SKM-1 (cell line): ENCODE measurements around the gene GABBR2.
"Not testable (repeated sequence)": the region's sequence is repeated elsewhere in the genome, so short reads cannot be mapped to it uniquely, and the experiment has no call there.

Source experiments
- DNase-seq: peaks from one replicate; lab custom pipeline; 2025; ENCODE audit not compliant: unreplicated experiment; lab: John Stamatoyannopoulos, UW

The GABBR2 gene

DNA sequence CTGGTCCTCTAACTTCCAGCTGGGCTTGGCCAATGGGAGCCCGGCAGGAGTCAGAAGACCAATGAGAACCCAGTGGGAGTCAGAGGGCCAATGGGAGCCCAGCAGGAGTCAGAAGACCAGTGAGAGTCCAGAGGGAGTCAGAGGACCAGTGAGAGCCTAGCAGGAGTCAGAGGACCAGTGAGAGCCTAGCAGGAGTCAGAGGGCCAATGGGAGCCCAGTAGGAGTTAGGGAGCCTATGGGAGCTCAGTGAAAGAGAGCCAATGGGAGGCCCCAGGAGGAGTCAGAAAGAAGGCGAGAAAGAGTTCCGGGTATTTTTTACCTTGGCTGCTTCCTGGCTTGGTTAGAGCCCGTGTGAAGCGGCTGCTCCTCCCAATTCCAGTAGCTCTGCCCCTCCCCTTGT is 191.0 kb downstream of the GABBR2 start:
- no peak for DNase-seq

DNA sequence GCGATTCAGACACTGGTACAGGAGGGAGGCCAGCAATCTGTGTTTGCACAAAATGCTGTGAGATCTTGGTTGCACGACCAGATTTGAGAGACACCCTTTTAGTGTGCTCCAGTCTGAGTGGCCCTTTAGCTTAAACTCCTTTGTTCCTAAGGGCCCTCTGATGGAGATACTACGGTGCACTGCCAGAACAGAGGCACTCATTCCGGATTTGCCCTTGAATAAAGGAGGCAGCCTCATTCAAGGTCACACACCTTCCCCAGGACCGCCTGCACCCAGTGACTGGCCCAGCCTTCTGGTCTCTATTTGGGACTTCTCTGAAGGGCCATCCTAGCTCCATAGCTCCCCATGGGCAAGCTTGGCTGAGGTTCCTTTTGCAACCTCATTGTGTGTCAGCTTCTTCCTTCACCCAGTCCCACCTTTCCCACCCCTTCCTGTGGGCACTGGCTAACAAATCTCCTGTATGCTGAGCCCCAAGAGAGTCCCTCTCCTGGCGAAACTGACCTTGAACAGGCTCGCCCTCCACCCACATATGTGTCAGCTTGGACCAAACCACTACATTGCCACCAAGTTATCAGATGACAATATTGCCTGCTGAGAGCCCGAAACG is 191.7 kb downstream of the GABBR2 start:
- DNase-seq: no peak

DNA sequence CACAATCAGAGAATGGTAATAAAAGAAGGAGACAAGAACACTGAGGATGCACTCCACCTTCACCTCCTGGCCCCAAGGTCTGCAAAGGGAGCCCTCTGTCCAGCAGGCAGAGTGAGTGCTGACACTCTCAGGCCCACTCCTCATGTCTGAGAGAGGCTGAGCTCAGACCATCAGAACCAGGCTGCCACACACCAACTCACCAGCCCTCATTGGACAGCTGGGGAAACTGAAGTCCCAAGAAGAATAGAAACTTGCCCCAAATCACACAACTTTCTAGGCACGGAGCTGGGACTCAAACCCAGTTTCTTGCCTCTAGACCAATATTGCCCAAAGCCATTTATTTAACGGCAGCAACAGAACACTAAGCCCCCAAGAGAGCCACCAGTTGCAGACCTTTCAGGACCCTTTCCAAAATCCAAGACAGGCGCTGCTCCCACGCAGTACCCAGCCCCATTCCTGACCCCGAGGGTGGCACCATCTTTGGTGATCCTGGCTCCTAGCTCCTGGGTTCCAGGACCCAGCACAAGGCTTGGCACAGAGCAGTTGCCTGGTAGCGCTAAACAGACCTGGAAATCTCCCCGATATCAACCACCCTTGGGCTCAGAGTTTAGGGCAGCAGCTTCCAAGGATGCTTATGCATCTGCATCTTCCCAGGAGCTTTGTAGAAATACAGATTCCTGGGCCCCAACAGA is 192.4 kb downstream of the GABBR2 start:
- DNase-seq: no peak

DNA sequence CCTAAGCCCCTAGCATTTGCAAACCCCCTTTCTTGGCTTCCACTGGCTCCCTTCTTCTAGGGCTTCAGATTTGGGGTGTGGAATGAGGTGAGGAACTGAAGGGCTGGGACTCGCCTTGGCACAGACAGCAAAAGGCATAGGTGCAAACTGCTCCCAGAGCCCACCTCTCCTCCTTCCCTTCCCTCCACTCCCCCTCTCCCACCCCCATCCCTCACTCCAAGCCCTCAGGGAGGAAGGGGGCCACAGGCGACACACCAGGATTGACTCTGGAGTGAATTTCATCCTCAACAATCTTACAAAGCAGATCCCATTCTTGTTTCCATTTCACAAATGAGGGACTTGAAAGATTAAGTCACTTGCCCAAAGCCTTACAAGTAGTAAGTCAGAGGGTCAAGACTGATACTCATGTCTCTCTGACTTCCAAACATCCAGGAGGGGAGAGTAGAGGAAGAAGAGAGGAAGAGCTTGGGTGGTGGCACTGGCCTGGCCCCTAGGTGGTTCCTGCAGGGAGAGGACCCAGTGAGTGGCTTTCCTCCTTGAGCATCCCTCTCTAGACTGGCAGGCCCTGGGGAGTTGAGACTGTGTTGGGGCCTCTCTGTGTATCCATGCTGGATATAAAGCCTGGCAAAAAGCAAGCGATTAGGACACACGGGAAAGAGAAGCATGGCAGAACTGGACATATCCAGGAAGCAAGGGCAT is 193.1 kb downstream of the GABBR2 start:
- no peak for DNase-seq

DNA sequence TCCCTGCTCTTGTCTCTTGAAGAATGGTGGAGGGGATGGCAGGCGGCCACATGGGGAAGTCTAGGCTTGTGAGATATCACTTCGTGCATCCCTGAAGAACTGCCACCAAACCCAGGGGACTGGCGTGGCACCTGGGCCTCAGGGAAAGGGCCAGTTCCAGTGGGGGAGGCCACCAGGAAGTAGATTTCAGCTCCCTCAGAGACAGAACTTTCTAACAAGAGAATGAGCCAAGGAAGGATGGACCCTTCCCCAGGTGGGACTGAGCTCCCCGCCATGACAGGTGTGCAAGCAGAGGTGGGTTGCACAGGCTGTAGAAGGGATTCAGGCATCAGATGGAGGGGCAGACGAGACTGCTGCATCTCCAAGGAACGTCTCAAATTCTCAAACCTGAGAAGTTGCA is 193.9 kb downstream of the GABBR2 start:
- no peak for DNase-seq

- not testable (repeated sequence) for DNase-seq
These were observed 200.4 kb downstream of the GABBR2 start for GRCh38 chr9:98508217-98508919.

- no peak for DNase-seq
These were observed 202.2 kb downstream of the GABBR2 start for GRCh38 chr9:98506422-98507054.

DNA sequence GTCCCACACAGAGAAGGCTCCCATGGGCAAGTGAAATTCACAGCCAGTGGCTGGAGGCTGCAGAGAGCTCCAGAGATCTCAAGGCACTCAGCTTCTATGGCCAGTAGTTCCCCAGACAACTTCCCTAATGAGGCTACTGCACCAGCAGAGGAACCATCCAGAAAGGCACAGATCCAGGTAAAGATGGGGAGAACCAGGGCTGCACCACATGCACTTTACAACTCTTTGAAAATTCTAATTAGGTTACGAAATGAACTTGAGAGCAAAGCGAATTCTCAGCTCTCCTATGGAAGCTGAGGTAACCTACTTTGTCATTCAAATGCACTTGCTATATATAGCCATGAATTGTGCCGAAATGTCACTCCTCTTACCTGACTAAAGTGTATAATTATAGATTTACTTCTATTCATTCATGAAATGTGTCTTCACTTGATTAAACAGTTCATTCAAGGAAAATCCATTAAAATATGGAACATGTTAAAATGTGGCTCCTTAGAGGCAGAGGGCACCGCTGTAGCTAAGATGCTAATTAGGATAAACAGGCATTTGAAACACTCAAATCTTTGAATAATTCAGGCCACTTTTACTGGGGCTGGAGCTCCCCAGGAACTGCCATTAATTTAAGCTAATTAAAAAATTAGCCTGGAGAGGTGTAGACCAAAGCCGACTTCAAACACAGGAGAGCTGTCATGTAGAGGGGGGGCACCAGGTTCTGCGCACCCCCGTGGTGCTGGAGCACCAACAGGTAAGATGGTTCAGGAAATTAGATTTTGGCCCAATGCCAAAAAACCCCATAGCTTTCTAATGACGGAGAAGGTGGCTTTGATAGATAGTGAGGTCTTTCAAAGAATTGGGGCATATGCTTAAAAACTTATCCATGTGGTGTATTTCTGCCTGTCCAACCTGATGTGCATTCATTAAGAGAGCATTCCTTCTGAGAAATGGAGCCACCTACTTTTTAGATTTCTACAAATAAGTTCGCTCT is 204.1 kb downstream of the GABBR2 start:
- no peak for DNase-seq

DNA sequence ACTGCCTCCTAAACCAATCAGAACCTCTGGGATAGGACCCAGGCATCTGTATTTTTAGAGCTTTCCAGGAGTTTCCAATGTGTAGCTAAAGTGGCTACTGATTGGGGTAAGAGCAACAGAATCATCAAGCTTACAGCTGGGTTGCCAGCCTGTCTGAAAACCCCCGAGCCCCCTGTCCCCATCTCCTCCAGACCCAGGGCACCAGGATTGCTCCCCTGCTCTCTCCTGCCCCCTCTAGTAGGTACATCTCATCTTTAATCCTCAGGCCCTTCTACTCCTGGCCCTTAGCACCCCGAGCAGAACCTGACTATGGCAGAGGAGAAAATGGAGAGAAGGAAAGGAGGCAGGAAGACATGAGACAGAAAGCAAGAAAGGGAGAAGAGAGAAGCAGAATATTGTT is 204.9 kb downstream of the GABBR2 start:
- DNase-seq: no peak

- no peak for DNase-seq
These were observed 205.8 kb downstream of the GABBR2 start for GRCh38 chr9:98502976-98503325.

DNA sequence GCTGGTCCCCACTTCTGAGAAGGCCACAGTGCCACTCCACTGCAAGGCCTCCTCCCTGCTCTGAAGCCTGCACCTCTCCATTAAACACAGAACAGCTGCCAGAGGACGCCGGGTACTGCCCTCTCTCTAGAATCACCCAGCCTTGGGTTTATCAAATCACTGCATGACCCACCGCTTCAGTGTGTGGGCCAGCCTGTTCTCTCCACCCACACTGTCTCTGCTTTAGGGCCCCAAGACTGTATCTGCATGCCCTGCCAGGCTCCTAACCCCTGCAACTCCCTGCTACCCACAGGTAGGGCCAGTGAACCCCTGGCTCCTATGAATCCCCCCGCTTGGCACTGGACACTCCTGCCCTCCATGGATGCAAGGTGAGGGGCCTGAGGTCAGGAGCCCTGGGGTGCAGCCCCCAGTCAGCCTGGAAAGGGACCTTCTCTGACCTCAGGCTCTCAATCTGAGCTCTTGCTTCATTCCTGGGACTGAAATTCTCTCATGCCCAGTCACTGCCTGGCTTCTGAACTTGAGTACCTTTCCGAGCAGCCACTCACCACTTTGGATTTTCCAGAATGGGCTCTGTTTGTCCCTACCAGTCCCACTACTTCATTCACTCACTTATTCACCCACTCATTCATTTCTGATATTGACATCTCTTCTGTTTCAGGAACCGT is 206.3 kb downstream of the GABBR2 start:
- DNase-seq: no peak

GRCh38 chr9:98501819-98502218 is 206.9 kb downstream of the GABBR2 start:
- no peak for DNase-seq

DNA sequence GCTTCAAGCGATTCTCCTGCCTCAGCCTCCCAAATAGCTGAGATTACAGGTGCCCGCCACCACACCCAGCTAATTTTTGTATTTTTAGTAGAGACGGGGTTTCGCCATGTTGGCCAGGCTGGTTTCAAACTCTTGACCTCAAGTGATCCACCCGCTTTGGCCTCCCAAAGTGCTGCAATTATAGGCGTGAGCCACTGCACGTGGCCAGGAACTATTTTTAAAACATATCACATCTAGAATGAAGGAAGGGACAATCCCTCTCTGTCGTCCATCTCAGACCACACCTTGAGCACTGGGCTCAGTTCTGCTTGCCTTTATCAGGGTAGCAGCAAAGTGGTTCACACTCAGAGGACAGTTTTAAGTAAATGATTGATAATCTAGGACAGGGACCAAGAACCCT is 207.5 kb downstream of the GABBR2 start:
- not testable (repeated sequence) for DNase-seq

DNA sequence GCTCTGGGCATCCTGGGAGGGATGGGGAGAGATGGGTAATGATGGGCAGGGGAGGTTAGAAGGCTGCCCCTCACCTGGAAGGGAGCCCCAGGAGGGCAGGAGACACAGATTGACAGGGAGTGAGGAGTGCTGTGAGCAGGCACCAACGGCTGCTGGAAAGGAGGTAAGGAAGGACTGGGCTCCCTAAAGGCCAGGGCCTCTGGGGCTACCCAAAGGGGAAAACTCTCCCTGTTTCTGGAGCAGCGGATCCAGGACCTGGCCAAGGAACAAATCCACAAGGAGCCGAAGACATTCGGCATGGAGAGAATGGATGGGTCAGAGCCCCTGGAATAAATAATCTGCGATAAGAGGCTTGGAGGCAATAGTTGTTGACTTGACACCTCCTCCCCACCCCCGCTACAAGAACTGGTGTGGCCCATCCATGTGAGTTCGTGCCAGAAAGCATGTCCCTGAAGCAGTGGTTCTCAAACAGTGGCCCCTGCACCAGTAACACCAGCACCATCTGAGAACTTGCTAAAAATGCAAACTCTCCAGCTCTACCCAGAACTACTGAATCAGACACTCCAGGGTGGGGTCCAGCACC is 208.3 kb downstream of the GABBR2 start:
- DNase-seq: no peak

DNA sequence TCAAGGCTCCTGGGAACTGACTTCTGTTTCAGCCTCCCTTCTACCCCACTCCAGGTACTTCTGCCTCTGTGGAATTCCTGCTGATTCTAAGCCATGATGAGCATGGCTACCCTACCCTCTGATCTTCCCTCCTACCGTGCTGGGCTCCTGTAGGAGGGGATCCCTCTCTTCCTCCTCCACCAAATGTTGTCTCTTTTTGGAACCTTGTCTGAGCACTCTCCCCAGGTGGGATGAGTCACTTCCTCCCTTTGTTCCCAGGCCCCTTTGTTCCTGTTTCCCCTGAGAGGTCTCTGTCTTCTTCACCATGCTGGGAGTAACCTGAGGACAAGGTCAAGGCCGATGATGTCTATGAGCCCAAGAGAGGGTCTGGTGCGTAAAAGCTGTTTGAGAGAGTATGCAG is 213.2 kb downstream of the GABBR2 start:
- no peak for DNase-seq

DNA sequence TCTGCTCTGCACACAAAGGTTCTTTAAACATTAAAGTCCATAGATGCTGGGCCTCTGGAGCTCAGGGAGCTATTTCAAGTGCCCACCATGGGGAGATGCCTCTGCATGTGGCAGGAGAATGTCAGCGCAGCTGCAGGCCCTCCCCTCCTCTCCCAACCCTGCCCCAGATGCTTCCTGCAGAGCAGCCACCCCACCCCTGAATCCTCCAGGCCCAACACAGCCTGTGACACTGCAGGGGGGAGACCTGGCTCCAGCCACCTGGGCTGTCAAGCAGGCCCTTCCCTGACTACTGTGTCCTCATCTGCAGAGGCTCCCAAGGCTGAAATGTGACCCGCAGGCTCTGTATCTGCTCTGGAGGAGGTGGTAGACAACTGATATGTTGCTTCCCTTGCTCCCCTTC is 213.9 kb downstream of the GABBR2 start:
- DNase-seq: no peak

GRCh38 chr9:98491828-98492227 is 216.9 kb downstream of the GABBR2 start:
- no peak for DNase-seq

DNA sequence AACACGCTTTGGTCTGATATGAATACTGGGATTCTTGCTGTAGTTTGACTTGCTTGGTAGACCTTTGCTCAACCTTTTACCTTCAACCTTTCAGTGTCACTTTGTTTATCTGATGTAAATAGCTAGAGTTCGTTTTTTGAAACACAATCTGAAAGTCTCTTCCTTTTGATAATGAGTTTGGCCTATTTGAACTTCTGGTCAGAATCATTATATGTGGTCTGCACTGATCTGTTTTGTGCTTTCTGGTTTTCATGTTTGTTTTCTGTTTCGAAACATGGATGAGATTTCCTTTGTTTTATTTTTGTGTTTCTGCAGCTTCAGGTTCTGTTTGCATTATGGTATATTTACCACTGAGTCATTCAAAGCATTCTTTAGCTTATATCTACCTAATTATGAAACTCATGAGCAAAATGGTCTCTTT is 217.5 kb downstream of the GABBR2 start:
- no peak for DNase-seq

GRCh38 chr9:98488571-98489312 is 220.0 kb downstream of the GABBR2 start:
- no peak for DNase-seq
